ELF-1 (cell line): Measurements from ENCODE around the gene AKAP6.
"Not testable (repeated sequence)": the region's sequence is repeated elsewhere in the genome, so short reads cannot be mapped to it uniquely, and the experiment has no call there.

Experiments
- DNase-seq: peaks from one replicate; pipeline ENCODE4 v3.0.0-alpha.2; 2016; ENCODE audit warnings: low read depth, low spot score

AKAP6 gene

DNA sequence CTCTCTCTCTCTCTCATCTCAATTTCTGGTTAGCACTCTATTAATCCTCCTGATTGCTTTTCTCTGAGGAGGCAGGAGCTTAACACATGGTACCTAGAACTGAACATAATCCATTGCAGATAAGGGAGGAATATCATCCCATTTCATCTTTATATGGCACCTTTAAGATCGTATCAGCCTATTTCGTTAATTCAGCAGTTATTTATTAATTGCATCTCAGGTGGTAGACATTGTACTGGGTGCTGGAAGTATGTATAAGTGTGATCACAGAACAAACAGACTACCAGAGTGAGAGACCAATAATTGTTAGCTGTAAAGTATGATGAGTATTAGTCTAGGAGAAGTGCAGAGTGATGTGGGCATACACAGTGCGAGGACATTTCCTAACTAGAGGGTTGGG lies 39.0 kb downstream of the AKAP6 start:
- no peak for DNase-seq

DNA sequence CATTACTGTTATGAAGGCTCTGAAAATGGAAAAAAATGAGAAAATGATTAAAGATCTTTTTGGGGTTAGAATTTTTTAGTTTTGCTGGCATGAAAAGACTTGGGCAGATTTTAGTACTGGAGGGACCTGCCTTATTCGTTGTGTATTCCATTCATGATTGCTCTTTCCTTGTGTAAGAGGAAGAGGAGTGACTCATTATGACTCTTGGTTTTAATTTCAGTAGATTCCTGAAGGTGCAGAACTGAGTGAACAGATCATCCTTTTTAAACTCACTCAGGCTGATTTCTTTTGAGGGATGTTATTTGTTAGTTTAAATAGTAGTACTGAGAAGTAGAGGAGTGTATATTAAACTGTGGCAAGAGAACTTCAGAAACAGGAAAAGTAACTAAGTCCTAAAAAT lies 41.6 kb downstream of the AKAP6 start:
- DNase-seq: no peak

DNA sequence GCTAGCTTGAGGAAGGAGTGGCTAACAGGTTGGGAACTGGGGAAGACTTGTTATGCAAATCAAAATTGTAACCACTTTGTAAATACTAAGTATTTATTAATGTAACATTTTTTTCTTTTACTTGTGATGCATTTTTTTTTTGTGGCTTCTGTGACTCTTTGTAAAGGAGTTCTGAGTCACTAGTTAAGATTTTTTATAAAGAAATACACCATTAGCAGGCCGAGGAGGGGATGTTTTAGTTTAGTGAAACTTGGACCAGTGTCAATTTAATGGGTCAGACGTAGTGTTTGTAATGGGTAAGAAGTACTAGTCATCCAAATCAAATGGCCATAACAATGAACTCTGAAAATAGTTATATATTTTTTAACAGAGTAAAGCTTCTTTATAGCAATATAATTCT lies 43.1 kb downstream of the AKAP6 start:
- no peak for DNase-seq

DNA sequence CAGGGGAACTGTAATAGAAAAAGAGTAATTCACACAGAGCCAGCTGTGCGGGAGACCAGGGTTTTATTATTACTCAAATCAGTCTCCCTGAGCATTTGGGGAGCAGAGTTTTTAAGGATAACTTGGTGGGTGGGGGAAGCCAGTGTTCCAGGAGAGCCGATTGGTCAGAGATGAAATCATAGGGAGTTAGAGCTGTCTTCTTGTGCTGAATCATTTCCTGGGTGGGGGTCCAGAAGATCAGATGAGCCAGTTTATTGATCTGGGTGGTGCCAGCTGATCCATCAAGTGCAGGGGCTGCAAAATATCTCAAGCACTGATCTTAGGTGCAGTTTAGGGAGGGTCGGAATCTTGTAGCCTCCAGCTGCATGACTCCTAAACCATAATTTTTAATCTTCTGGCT lies 44.1 kb downstream of the AKAP6 start:
- not testable (repeated sequence) for DNase-seq

DNA sequence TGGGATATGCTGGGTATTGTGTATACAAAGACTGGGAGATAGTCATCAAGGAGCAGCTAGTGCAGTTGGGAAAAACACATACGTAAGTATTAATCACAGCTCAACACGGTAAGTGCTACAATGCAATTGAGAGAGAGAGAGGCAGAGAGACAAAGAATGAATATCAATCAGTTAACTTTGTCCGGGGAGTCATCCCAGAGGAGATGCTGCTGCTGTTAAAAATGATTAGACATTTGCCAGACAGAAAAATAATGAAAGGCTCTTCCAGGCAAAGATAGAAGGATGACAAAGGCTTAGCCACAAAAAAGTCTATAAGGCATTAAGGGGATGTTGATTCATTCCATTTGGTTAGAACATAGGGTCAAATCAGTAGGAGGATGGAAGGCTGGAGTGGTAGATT lies 45.1 kb downstream of the AKAP6 start:
- DNase-seq: no peak

DNA sequence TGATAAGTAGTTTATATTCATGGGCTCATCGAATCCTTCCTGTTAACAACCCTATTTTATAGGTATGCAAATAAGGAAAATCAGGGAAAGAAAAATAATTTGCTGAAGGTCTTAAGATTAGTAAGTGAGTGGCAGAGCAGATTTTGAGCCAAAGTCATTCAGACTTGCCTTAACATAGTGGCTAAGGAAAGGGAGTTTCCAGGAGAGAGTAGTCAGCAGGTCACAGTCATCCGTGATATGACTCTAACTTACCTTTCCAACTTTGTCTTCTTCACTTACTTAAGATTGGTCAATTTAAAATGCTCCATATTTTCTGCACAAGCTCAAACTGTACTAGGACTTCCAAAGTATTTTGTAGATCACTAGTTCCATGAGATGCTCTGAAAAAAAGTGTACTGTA lies 46.6 kb downstream of the AKAP6 start:
- no peak for DNase-seq

DNA sequence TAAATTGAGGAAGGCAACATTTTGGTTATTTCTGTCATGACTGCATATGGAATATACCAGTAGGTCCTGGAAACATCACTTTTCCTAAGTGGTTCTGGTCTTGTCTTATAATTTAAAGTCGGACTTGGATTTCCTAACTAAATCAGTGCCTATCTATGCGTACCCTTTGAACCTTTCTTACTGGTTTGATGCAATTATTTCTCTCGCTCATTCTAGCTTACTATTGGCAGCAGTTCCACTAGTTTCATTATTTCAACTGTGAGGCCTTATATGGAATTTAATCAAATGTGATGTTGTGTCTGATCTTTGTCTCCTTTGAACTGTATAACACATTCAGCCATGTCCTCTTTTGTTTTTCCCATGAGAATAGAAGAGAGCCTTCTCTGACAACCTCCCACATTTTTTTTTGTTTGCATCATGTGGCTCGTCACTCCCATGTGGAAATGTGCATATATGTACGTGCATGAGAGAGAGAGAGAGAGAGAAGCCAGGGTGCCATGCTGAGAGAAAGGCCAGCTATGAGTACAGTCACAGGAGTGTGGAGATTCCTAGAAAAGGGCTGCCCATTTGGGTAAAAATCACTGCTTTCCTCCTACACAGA lies 48.0 kb downstream of the AKAP6 start:
- no peak for DNase-seq

DNA sequence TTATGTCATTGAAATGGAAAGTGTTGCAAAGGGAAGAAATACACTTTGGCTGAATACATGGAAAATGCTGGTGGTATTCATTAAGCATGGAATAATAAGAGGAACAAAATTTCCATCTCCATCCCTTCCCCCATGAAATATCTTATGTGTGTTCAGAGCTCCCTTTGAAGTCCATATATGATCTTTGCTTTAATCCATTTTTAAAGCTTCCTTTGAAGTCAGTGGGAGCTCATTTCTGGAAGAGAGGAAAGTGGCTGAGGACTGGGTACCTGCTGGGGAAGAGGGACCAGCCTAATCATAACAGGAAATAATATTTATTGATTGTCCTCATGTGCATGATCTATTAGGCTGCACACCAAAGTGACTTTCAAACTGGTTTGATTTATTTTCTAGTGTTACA lies 49.2 kb downstream of the AKAP6 start:
- DNase-seq: no peak

DNA sequence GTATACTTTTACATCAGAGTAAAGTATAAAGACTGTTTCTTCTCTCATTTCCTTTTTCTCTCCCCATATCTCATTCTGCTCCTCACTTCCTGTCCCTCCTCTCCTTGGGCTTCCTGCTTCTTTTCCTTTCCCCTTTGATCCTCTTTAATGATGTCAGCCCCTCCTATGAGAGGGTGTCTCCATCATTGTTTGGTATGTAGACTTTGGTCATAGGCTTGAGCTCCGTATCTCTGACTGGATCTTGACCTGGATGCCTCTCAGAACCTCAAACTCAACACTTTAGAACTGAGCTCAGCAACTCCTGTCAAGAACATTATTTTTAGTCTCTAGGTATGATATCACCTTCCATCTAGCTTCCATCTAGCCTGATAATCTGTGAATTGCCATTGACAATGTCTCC lies 50.3 kb downstream of the AKAP6 start:
- DNase-seq: no peak

DNA sequence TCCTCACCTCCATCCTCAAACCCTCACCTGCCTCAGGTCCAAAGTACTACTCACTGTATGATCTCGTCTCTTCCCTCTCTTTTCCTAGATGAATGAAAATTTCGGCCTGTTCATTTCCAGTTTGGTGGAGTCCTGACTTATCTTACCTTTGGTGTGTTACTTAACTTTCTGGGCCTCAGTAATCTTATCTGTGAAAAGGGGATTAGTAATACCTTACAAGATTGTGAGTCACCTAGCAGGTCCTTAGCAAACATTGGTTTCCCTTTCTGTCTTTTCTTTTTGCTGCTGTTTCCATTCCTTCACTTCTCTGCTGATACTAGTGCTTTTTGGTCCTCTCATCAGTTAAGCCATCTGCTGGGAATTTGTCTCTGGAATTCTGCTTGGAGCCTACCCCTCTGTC lies 52.8 kb downstream of the AKAP6 start:
- no peak for DNase-seq

DNA sequence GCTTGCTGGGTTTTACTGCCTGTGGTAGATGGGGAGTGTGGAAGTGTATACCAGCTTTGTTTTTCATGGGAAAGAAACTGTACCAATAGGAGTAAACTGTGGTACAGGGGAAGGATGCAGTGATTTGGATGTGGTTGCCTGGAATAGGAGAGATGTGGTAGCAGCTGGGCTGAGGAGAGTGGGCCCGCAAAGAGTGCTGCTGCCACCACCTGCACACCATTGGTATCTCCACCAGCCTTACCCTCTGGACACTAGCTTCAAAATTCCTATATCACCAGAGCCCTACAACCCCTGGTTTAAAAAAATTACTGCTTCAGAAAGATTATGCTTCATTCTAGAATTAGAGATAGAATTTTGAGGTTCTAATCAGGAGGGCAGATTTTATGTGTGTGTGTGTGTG lies 53.6 kb downstream of the AKAP6 start:
- DNase-seq: peak; percentile 53

DNA sequence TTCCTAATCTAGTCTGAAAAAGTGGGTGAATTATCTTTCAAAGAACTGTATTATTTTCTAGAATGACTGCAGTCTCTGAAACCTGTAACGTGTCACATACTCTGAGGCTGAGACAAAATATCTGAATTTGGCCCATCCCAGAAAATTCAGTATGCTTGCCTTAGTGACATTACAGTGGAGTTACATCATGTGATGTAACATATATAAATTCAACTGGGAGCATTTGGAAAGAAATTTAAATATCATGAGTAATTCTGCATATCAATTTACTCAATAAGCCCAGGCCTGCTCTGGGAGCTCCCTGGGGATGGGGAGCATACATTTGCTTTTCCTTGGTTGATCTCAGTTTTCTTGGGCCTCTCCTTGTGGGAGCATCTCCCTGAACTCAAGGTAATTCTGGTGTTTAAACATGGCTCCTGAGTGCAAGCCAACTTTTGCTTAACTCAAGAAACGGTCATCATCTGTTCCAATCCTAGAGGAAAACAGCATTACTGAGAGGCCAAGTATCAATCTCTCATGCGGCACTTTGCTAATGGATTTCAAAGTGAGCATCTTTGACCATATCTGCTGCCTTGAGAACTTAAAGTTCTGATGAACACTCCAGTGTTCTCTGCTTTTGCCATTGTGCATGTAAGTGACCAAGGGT lies 54.4 kb downstream of the AKAP6 start:
- no peak for DNase-seq

DNA sequence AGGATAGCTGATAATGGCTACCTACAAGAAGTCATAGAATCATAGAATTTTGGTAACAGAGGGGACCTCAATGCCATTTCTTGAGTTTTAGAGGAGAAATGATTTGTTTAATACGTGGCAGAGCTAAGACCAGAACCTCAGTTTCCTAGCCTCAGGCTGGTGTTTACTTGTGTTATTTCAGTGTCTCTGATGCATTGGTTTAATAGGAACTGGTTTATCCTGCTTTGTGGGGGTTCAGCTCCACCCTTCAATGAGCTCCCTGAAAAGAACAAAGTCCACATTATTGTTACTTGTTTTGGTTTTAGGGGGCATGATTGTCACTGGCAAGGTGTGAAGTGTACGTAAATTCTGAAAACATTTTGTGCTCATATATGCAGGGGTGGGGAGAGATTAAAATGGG lies 55.4 kb downstream of the AKAP6 start:
- no peak for DNase-seq

DNA sequence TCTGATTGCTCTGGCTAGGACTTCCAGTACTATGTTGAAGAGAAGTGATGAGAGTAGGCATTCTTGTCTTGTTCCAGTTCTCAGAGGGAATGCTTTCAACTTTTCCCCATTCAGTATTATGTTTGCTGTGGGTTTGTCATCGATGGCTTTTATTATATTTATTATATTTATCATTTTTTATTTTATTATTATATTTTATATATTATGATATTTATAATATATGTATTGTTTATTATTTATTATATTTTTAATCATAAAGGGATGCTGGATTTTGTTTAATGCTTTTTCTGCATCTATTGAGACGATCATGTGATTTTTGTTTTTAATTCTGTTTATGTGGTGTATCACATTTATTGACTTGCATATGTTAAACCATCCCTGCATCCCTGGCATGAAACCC lies 58.2 kb downstream of the AKAP6 start:
- not testable (repeated sequence) for DNase-seq

DNA sequence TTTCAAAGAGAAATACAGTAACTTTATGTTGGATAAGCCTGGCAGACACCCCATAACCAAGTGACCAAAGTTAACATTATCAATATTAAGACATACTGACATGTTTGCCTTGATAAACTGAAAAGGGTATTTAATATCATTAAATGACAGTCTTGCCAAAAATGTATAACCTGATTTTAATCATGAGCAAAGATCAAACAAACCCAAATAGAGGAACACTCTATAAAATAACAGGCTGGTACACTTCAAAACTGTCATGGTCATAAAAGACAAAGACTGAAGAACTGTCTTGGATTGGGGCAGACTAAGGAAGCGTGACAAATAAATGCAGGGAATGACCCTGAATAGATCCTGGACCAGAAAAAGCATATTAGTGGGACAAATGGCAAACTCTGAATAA lies 64.0 kb downstream of the AKAP6 start:
- DNase-seq: no peak

DNA sequence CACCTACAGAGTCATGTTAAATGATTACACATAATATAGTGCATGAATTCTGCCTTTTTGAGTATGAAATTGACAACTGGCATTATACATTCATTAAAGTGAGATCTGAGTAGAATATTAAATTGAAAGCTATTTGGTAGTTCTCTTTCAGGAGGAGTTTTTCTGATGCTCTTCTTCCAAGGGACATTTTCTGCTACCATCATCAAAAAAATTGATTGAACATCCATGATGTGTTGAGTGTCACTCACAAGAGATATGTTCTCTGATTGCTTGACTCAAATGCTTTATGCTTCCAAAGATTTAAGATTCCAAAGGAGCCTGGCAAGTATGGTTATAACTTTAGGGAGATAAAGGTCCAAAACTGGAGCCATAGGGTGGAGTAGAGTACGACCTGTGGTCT lies 64.9 kb downstream of the AKAP6 start:
- DNase-seq: no peak

DNA sequence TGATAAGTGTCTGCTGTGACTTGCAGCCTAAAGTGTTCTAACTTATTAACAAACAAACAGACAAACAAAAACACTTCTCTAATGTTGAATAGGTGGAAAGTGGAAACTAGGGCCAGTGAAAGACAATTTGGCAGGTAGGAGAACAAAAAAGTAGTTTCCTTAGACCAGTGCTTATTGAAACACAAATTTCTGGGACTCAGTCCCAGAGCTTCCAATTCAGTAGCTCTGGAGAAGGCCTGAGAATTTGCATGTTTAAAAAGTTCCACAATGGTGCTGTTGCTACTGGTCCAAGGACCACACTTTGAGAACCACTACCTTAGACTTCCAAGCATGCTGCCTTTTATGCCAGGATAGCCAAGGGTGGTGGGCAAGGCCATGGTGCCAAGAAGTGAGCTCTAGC lies 67.8 kb downstream of the AKAP6 start:
- DNase-seq: no peak

DNA sequence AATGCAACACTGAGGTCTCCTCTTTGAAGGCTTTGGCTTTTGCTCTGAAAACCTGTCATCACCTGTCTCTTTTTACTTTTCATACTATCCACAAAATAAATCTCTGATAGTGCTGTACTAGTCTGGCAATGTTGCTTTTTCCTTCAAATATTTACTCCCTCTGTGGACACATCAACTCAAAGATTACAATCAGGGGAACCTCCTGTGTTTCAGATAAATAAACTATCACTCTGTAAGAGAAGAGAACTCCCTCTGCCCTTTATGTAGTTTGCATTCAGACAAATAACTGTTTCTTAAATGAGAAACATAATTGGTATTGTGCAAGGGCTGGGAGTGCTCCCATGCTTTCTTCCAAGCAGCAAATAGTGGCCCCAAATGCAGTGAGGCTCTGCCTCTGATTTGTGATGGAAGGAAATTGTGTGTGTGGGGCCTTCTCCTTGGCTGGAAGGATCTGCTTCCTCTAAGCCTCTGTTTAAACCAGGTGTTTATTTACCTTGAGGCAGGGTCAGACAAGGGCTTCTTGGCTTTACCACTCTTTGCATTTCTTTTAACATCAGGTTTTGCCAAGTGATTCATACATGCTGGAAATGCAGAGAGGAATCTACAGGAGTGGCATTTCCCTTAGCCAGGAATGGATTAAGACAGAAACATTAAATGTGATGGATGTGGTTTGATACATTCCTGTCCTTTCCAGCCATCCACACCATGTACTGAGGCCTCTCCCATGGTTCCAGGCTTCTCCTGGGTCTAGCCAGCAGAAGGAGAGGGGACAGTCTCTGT lies 69.0 kb downstream of the AKAP6 start:
- no peak for DNase-seq

DNA sequence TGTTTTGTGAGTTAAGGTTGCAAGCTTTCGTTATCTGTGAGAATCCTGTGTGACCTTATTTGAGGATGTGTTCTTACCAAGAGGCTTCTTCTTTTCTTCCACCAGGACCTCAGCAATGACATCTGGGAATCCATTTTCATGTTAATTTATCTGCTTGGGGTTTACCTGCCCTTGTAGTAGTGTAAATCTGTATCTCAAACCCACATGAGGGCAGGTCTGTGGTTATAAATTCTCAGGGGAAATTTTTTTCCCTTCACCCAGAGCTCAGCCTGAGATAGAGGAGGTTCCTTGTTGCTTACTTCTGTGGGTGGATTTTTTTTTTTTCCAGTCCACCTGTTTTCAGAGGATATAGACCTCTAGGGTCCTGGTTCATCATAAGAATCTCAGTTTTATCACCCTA lies 70.8 kb downstream of the AKAP6 start:
- no peak for DNase-seq

DNA sequence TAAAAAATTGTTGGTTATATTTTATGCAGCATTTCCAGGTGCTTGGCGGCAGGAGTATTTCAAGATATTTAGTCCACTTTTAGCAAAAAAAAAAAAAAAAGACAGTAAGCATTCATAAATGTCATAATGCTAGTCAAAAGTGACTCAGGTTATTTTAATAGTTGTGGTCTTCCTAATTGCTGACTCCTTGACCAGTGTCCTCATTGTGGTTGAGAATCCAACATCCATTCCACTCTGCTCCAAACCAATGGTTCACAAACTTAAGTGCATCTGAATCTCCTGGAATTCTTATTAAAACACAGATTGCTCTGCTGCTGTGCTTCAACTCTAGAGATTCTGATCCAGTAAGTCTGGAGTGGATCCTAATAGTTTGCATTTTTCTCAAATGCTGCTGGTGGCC lies 71.4 kb downstream of the AKAP6 start:
- DNase-seq: no peak

DNA sequence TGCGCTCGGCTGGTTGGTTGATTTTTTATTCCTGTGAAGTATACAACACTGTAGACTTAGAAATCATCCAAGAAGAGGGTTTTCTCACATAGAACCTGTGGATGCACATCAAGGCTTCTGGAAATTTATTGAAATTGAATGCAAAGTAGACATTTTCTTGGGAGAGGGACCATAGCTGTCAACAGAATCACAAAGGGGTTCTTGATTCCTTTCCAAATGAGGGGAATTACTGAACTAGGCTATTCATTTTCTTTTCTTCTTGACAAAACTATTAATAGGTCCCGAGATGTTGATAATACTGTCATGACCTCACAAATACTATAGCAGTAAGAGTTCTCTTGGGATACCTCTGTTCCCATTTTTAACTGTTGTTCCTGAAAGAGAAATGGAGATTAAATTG lies 73.9 kb downstream of the AKAP6 start:
- DNase-seq: no peak

DNA sequence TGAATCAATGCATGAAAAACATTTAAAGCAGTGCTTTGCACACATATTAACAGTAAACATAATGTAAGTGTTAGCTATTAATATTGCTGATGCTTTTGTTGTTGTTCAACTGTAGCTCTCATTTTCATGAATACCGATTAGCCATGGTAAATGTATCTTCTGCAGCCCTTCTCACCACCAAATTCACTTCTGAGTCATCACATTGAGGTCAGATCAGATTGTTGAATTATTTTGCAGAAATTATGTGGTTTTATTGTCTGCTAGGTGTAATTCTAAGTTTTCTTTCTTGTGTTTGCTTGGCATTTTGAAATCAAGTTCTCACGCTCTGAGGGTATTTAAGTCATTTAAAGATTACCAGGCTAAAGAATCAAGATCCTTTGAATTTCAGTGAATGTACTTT lies 74.6 kb downstream of the AKAP6 start:
- no peak for DNase-seq
